Measurements from ENCODE around the gene TAF1. TPM values are rescaled to one million over a fixed set of nuclear protein-coding genes. Genes with fewer than 3 reads are reported as not detected.
"Not testable (repeated sequence)": the region's sequence is repeated elsewhere in the genome, so short reads cannot be mapped to it uniquely, and the experiment has no call there.

Gene TAF1
- polyA plus RNA-seq, 1 donor: 27.2 TPM

GRCh38 chrX:71439896-71440295 lies 73.7 kb downstream of the TAF1 start:
- DNase-seq: no peak

DNA sequence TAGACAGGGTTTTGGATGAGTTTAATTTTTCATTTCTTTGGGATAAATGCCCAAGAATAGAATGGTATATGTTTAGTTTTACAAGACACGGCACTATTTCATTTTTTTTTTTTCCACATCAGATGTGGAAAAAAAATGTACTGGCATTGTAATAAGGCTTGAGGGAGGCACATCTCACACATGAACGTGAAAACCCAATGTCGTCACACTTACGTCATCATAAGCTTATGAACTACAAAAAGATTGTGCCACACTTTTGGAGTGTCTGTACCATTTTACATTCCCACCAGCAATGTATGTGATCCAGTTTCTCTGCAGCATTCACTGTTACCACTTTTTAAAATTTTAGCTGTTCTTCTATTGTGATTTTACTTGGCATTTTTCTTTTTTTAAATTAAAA lies 74.2 kb downstream of the TAF1 start:
- DNase-seq: no peak

GRCh38 chrX:71441809-71442208 lies 75.7 kb downstream of the TAF1 start:
- DNase-seq: not testable (repeated sequence)

DNA sequence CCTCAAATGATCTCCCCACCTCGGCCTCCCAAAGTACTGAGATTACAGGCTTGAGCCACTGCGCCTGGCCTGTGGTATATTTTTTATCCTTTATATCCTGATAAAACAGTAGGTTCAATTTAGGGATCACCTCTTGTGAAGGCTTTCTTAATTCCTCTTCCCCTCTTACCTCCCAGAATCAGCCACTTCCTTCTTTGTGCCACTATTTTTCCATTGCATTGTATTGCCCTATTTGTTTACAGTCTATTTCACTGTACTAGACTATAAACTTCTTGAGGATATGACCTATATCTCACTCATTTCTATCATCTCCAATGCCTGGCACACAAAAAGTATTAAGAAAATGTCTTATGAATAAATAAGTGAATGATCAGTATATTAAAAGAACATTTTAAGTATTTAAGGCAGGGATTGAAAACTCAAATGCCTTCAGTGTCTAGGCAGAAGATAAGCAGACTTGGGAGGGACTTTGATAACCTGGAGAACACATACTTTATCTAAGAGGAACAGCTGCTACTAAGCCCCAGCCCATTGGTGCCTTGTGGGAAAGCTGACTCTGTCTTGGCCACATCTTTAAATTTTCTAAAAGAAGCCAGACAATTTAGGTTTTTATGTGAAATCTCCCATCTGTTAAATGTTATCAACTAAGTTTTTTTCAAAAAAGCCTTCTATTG lies 84.4 kb downstream of the TAF1 start:
- no peak for DNase-seq

DNA sequence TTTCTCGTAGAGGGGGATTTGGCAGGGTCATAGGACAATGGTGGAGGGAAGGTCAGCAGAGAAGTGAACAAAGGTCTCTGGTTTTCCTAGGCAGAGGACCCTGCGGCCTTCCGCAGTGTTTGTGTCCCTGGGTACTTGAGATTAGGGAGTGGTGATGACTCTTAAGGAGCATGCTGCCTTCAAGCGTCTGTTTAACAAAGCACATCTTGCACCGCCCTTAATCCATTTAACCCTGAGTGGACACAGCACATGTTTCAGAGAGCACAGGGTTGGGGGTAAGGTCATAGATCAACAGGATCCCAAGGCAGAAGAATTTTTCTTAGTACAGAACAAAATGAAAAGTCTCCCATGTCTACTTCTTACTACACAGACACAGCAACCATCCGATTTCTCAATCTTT lies 85.4 kb downstream of the TAF1 start:
- DNase-seq: not testable (repeated sequence)

- DNase-seq: no peak
Measured at GRCh38 chrX:71453056-71453455, 86.9 kb downstream of the TAF1 start.

GRCh38 chrX:71454222-71454621 lies 88.1 kb downstream of the TAF1 start:
- DNase-seq: no peak

GRCh38 chrX:71458866-71459265 lies 92.7 kb downstream of the TAF1 start:
- no peak for DNase-seq

DNA sequence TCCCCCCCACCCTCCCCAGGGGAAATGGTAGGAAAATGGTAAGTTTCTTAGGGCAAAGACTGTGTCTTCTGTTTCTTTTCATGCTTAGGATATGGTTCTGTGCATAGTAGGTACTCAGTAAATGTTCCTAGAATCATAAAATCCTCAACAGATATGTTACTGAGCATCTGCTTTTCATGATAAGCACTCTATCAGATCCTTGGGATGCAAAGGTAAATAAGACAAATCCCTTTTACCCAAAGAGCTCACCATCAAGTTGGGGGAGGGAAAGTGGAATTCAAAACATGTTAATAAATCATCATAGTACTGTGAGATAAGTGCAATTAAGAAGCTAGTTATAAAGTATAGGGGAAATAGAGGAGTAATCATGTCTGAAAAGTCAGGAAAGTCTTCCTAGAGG lies 98.8 kb downstream of the TAF1 start:
- no peak for DNase-seq

- no peak for DNase-seq
Measured at GRCh38 chrX:71466979-71467523, 100.9 kb downstream of the TAF1 start.

GRCh38 chrX:71475785-71476540 lies 109.8 kb downstream of the TAF1 start:
- DNase-seq: no peak

- DNase-seq: no peak
Measured at GRCh38 chrX:71482228-71482958, 116.2 kb downstream of the TAF1 start.

DNA sequence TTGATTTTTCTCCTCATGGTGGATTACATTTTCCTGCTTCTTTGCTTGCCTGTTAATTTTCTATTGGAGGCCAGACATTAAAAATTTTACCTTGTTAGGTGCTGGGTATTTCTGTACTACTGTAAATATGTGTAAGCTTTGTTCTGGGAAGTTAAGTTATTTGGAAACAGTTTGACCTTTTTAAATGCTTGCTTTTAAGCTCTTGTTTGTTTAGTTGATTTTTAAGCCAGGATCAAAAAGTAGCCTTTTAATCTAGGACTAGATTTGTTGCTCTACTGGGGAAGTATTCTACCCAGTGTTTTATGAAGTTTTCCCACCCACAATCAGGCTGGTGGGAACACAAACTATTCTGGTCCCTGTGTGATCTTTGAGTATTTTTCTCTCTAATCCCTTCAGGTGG lies 121.7 kb downstream of the TAF1 start:
- no peak for DNase-seq

DNA sequence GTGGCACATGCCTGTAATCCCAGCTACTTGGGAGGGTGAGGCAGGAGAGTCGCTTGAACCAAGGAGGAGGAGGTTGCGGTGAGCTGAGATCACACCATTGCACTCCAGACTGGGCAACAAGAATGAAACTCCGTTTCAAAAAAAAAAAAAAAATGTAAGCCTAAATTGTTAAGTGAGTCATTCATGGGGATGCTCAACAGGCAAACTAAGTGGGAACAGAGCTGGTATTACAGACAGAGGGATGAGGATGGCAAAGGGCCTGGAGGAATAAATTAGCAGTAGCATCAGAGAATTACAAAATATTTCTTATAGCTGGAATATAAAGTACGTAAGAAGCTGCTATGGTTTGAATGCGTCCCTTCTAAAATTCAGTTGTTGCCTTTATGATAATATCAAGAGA lies 123.4 kb downstream of the TAF1 start:
- DNase-seq: no peak

GRCh38 chrX:71492231-71493065 lies 126.3 kb downstream of the TAF1 start:
- DNase-seq: no peak

GRCh38 chrX:71493111-71493613 lies 127.0 kb downstream of the TAF1 start:
- no peak for DNase-seq

- DNase-seq: not testable (repeated sequence)
Measured at GRCh38 chrX:71495979-71496378, 129.8 kb downstream of the TAF1 start.

DNA sequence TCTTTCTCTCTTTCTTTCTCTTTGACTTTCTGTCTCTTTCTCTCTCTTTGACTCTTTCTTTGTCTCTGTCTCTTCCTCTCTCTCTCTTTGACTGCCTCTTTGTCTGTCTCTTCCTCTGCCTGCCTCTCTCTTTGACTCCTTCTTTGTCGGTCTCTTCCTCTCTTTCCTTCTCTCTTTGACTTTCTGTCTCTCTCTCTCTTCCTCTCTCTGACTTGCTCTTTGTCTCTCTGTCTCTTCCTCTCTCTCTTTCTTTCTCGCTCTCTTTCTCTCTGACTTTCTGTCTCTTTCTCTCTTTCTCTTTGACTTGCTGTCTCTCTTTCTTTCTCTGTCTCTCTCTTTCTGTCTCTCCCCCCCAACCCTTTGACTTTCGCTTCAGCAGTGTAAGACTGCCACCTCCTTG lies 130.3 kb downstream of the TAF1 start:
- DNase-seq: no peak

DNA sequence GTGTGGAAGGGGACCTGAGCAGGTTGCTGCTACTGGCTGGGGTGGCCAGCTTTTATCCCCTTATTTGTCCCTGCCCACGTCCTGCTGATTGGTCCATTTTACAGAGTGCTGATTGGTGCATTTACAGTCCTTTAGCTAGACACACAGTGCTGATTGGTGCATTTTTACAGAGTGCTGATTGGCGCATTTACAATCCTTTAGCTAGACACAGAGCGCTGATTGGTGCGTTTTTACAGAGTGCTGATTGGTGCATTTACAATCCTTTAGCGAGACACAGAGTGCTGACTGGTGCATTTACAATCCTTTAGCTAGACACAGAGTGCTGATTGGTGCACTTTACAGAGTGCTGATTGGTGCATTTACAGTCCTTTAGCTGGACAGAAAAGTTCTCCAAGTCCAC lies 135.9 kb downstream of the TAF1 start:
- not testable (repeated sequence) for DNase-seq

- DNase-seq: no peak
Measured at GRCh38 chrX:71504346-71504745, 138.2 kb downstream of the TAF1 start.

DNA sequence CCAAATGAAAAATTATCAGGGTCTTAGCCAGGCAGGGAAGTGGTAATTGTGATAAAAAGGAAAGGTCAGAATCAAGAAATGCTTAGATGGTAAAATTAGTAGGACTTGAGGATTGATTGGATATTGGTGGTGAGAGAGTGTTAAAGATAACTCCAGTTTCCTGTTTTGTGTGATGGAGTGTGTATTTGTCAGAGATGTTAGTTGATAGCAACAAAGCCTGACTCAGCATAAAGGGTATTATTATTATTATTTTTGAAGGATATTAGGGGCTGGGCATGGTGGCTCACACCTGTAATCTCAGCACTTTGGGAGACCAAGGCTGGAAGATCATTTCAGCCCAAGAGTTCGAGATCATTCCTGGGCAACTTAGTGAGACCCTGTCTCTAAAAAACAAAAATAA lies 143.1 kb downstream of the TAF1 start:
- DNase-seq: no peak

DNA sequence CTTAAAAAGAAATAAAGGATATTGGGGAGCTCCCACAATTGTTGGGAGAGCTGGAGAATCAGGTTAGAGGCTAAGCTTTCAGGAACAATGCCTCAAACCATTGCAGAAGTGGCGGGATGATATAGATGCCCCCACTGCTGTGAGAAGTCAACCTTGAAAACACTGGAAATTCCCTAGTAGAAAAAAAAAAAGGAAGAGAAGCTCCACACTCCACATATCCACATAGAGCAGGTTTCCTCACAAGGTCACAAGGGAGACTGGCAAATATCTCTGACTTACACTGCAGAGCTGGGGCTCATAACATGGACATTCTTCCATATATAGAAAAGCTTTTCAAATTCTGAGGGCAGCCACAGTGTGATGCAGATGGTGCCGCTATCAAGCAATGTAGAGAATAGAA lies 144.0 kb downstream of the TAF1 start:
- DNase-seq: no peak

All from hindlimb muscle (tissue), 1 donor.